ENCODE data around the gene AMZ1.

AMZ1 gene

GRCh38 chr7:2754912-2755311 lies 66.9 kb downstream of the AMZ1 start:
- H3K9me3 ChIP-seq (ENCODE audit: insufficient read depth, low read length, severe bottlenecking): no peaks in the 10 kb centered on the region
- DNase-seq: no peak

GRCh38 chr7:2755531-2755930 lies 67.5 kb downstream of the AMZ1 start:
- Histone ChIP-seq H3K4me1 (ENCODE audit: insufficient read depth, low read length) (peaks cover 8% of the 10 kb centered on the region), H3K79me2 (ENCODE audit: insufficient read depth, low read length) (peaks cover under 1% of the 10 kb centered on the region; the same call in 1 of the 2 replicates), H3K9ac (ENCODE audit: low read depth, low read length) (no peak overlapping the region), H3K4me3 (ENCODE audit: low read depth in 1 of 2, low read length in 2 of 2) (no peak overlapping the region), H3K27me3 (ENCODE audit: insufficient read depth, low read length, poor library complexity) (no peaks in the 10 kb centered on the region), H3K27ac (ENCODE audit: low read length) (no peak overlapping the region), H3K36me3 (ENCODE audit: insufficient read depth, low read length) (peaks cover 8% of the 10 kb centered on the region; the same call in 1 of the 2 replicates), H3K4me2 (ENCODE audit: insufficient read depth, low read length) (no peak overlapping the region), H3K9me3 (ENCODE audit: insufficient read depth, low read length, severe bottlenecking) (no peaks in the 10 kb centered on the region), H4K20me1 (ENCODE audit: insufficient read depth, low read length) (0 out of 2 replicates have a peak, but pooled peaks cover 13% of the 10 kb centered on the region), H2AFZ (ENCODE audit: low read depth, low read length) (no peak overlapping the region)
- ATAC-seq (ENCODE audit: insufficient read depth, low read depth) (no peak), DNase-seq (no peak)
- TF ChIP-seq EZH2 (IDR thresholded peaks at IDR 0.05; ENCODE audit: borderline replicate concordance, low read depth, low read length, severe bottlenecking) (no peak), CTCF (IDR thresholded peaks at IDR 0.05; ENCODE audit: borderline replicate concordance, extremely low read depth, low read length, poor library complexity, severe bottlenecking) (no peak)

More at GRCh38 chr7:2754912-2755311, 66.9 kb downstream of the AMZ1 start:
- Histone ChIP-seq H2AFZ (ENCODE audit: low read depth, low read length) (no peak overlapping the region), H3K27ac (ENCODE audit: low read length) (no peak overlapping the region), H3K27me3 (ENCODE audit: insufficient read depth, low read length, poor library complexity) (no peaks in the 10 kb centered on the region), H3K79me2 (ENCODE audit: insufficient read depth, low read length) (peaks cover 3% of the 10 kb centered on the region; the same call in 1 of the 2 replicates), H3K4me2 (ENCODE audit: insufficient read depth, low read length) (no peak overlapping the region), H3K4me1 (ENCODE audit: insufficient read depth, low read length) (peaks cover 8% of the 10 kb centered on the region), H4K20me1 (ENCODE audit: insufficient read depth, low read length) (0 out of 2 replicates have a peak, but pooled peaks cover 7% of the 10 kb centered on the region), H3K9ac (ENCODE audit: low read depth, low read length) (no peak overlapping the region), H3K36me3 (ENCODE audit: insufficient read depth, low read length) (0 out of 2 replicates have a peak, but pooled peaks cover 6% of the 10 kb centered on the region), H3K4me3 (ENCODE audit: low read depth in 1 of 2, low read length in 2 of 2) (no peak overlapping the region)
- TF ChIP-seq CTCF (IDR thresholded peaks at IDR 0.05; ENCODE audit: borderline replicate concordance, extremely low read depth, low read length, poor library complexity, severe bottlenecking) (no peak), EZH2 (IDR thresholded peaks at IDR 0.05; ENCODE audit: borderline replicate concordance, low read depth, low read length, severe bottlenecking) (no peak)
- ATAC-seq (ENCODE audit: insufficient read depth, low read depth): no peak

GRCh38 chr7:2757361-2757903 lies 69.4 kb downstream of the AMZ1 start:
- Histone ChIP-seq H3K27me3 (ENCODE audit: insufficient read depth, low read length, poor library complexity) (no peaks in the 10 kb centered on the region), H3K4me1 (ENCODE audit: insufficient read depth, low read length) (peaks cover 8% of the 10 kb centered on the region), H3K9ac (ENCODE audit: low read depth, low read length) (no peak overlapping the region), H4K20me1 (ENCODE audit: insufficient read depth, low read length) (peaks cover 23% of the 10 kb centered on the region; the same call in 1 of the 2 replicates), H2AFZ (ENCODE audit: low read depth, low read length) (no peak overlapping the region), H3K4me3 (ENCODE audit: low read depth in 1 of 2, low read length in 2 of 2) (no peak overlapping the region), H3K9me3 (ENCODE audit: insufficient read depth, low read length, severe bottlenecking) (no peaks in the 10 kb centered on the region), H3K4me2 (ENCODE audit: insufficient read depth, low read length) (no peak overlapping the region), H3K27ac (ENCODE audit: low read length) (0 out of 2 replicates have a peak overlapping the region, but pooled peaks have one; percentile 8), H3K79me2 (ENCODE audit: insufficient read depth, low read length) (no peaks in the 10 kb centered on the region), H3K36me3 (ENCODE audit: insufficient read depth, low read length) (peaks cover 13% of the 10 kb centered on the region; the same call in 1 of the 2 replicates)
- DNase-seq: no peak
- TF ChIP-seq EZH2 (IDR thresholded peaks at IDR 0.05; ENCODE audit: borderline replicate concordance, low read depth, low read length, severe bottlenecking) (no peak), CTCF (IDR thresholded peaks at IDR 0.05; ENCODE audit: borderline replicate concordance, extremely low read depth, low read length, poor library complexity, severe bottlenecking) (no peak)
- no peak for ATAC-seq (ENCODE audit: insufficient read depth, low read depth)
